Neural progenitor cell (in vitro differentiated cells): ENCODE results near the gene FER1L5.

ENCODE experiments used
- EZH2 ChIP-seq: fragments of 200-600 bp; sonication (generic); IDR thresholded peaks from 2 replicates; pipeline ENCODE4 v1.6.1; 2017; ENCODE audit warnings: antibody characterized with exemption, mild to moderate bottlenecking, moderate library complexity
- EZH2phosphoT487 ChIP-seq: fragments of 200-600 bp; sonication (generic); IDR thresholded peaks from 2 replicates; pipeline ENCODE4 v1.6.1; 2017; ENCODE audit warnings: antibody characterized with exemption
- TF ChIP-seq, protein P1 (sequence below): fragments of 200-600 bp; sonication (generic); IDR thresholded peaks from 2 replicates; pipeline ENCODE4 v1.5.1; 2017; ENCODE audit warnings: antibody characterized with exemption, mild to moderate bottlenecking

- TF ChIP-seq, protein P1, sequence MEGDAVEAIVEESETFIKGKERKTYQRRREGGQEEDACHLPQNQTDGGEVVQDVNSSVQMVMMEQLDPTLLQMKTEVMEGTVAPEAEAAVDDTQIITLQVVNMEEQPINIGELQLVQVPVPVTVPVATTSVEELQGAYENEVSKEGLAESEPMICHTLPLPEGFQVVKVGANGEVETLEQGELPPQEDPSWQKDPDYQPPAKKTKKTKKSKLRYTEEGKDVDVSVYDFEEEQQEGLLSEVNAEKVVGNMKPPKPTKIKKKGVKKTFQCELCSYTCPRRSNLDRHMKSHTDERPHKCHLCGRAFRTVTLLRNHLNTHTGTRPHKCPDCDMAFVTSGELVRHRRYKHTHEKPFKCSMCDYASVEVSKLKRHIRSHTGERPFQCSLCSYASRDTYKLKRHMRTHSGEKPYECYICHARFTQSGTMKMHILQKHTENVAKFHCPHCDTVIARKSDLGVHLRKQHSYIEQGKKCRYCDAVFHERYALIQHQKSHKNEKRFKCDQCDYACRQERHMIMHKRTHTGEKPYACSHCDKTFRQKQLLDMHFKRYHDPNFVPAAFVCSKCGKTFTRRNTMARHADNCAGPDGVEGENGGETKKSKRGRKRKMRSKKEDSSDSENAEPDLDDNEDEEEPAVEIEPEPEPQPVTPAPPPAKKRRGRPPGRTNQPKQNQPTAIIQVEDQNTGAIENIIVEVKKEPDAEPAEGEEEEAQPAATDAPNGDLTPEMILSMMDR = no peak
- TF ChIP-seq EZH2 (no peak), EZH2phosphoT487 (no peak)
These were observed 26.0 kb upstream of the FER1L5 start for GRCh38 chr2:96616535-96616934.
